Stimulated activated naive B cell treated with anti-CD40 and anti-IgM and Interleukin-4, amounts not matched to agents 10 μg/mL and 1 μg/mL and 100 μg/mL, for 72 hours (primary cell): Measurements from ENCODE around the gene CPM.
A peak's percentile ranks its signal among the peaks of the same experiment; 100 is the strongest.

ENCODE experiments used
- ATAC-seq, 2 donors: fragments of 150-1000 bp; cut with Tn5 transposase; replicated peaks; 2 replicates each; pipeline ENCODE4 v1.10.0; 2021; ENCODE audit warnings: moderate library complexity in 1 of 2
- DNase-seq: peaks from one replicate; pipeline ENCODE4 v3.0.0; 2021
- H3K27ac Mint-ChIP-seq: one replicate; pipeline ENCODE4 v1.8.0; 2022; ENCODE audit warnings: mild to moderate bottlenecking, mixed read lengths
- H3K27me3 Mint-ChIP-seq, 2 donors: one replicate each; pipeline ENCODE4 v1.8.0; 2022; ENCODE audit warnings: mixed read lengths in 2 of 2
- H3K36me3 Mint-ChIP-seq, 2 donors: one replicate each; pipeline ENCODE4 v1.8.0; 2022; ENCODE audit warnings: mixed read lengths in 2 of 2, mild to moderate bottlenecking in 1 of 2
- H3K4me1 Mint-ChIP-seq, 2 donors: one replicate each; pipeline ENCODE4 v1.8.0; 2022; ENCODE audit warnings: mixed read lengths in 2 of 2, mild to moderate bottlenecking in 1 of 2
- H3K4me3 Mint-ChIP-seq, 2 donors: one replicate each; pipeline ENCODE4 v1.8.0; 2022; ENCODE audit warnings: mild to moderate bottlenecking in 2 of 2, mixed read lengths in 2 of 2, moderate library complexity in 1 of 2
- H3K9me3 Mint-ChIP-seq, 2 donors: one replicate each; pipeline ENCODE4 v1.8.0; 2022; ENCODE audit warnings: mixed read lengths in 2 of 2, mild to moderate bottlenecking in 1 of 2

Gene CPM

GRCh38 chr12:68963856-68964745, 31.1 kb upstream of the CPM start:
- Mint-ChIP-seq H3K9me3 (peaks cover 5% of the 10 kb centered on the region in 2 donors), H3K4me1 (peaks cover 22 to 42% of the 10 kb centered on the region in 2 donors), H3K4me3 (no peak overlapping the region), H3K27ac (no peak overlapping the region), H3K27me3 (no peaks in the 10 kb centered on the region), H3K36me3 (peaks cover 2 to 8% of the 10 kb centered on the region in 2 donors)
- ATAC-seq (peak in 1 of 2 donors; percentile 4), DNase-seq (no peak)

DNA sequence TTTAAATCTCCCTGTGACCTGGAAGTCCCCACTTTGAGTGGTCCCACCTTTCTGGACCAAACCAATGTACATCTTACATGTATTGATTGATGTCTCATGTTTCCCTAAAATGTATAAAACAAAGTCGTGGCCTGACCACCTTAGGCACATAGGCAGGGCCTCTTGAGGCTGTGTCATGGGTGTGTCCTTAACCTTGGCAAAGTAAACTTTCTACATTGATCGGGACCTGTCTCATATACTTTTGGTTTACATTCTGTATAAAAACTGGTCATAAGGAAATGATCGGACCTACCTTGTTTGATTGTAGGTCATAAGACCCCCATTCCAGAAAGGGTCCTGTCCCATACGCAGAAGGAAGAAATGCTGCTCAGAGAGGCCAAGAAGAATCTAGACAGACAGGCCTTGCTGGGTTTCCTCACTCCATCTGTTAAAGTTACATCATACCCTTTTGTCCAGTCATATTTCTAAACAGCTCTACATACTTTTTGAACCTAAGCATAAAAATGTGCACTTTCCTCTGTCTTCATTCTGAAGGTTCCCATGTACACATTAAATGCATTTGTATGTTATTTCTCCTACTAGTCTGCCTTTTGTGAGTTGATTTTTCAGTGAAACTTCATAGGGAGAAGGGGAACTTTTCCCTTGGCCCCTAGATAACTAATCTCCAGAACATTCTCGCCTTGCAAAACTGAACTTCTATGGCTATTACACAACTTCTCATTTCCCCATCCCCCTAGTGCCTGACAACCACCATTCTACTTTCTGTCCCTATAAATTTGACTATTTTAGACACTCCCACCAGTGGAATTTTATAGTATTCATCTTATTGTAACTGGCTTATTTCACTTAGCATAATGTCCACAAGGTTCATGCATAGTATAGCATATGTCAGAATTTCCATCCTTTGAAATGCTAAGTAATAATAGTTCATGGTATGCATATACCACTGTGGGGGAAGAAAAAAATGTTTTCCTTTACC, 30.2 kb upstream of the CPM start:
- H3K9me3 Mint-ChIP-seq = peaks cover 5% of the 10 kb centered on the region in 2 donors
- peaks cover 29 to 52% of the 10 kb centered on the region in 2 donors for H3K4me1 Mint-ChIP-seq
- no peaks in the 10 kb centered on the region for H3K27me3 Mint-ChIP-seq
- no peak for DNase-seq
- ATAC-seq = peak; percentile 78 to 83
- H3K27ac Mint-ChIP-seq = no peak overlapping the region
- H3K36me3 Mint-ChIP-seq = peaks cover 2 to 8% of the 10 kb centered on the region in 2 donors
- no peak overlapping the region for H3K4me3 Mint-ChIP-seq

GRCh38 chr12:68959891-68960464, 27.0 kb upstream of the CPM start:
- ATAC-seq = no peak
- H3K9me3 Mint-ChIP-seq = peaks cover 5% of the 10 kb centered on the region in 2 donors
- no peak overlapping the region for H3K4me3 Mint-ChIP-seq
- DNase-seq = no peak
- H3K36me3 Mint-ChIP-seq = peaks cover 2 to 8% of the 10 kb centered on the region in 2 donors
- H3K4me1 Mint-ChIP-seq = peaks cover 29 to 56% of the 10 kb centered on the region in 2 donors
- peak overlapping the region; percentile 27 for H3K27ac Mint-ChIP-seq
- H3K27me3 Mint-ChIP-seq = no peaks in the 10 kb centered on the region

- Mint-ChIP-seq H3K27ac (peak overlapping the region; percentile 27), H3K4me1 (peaks cover 27 to 50% of the 10 kb centered on the region in 2 donors), H3K27me3 (no peaks in the 10 kb centered on the region), H3K36me3 (peaks cover 0 to 8% of the 10 kb centered on the region in 2 donors), H3K9me3 (peaks cover 3 to 5% of the 10 kb centered on the region in 2 donors), H3K4me3 (no peak overlapping the region)
- DNase-seq (peak; percentile 19), ATAC-seq (no peak)
Observed at GRCh38 chr12:68959143-68959858, 26.3 kb upstream of the CPM start.

GRCh38 chr12:68958322-68958721, 25.4 kb upstream of the CPM start:
- Mint-ChIP-seq H3K4me3 (peak overlapping the region; percentile 2 to 20), H3K27me3 (no peaks in the 10 kb centered on the region), H3K27ac (peak overlapping the region; percentile 77), H3K4me1 (peaks cover 21 to 40% of the 10 kb centered on the region in 2 donors), H3K36me3 (peaks cover 0 to 8% of the 10 kb centered on the region in 2 donors), H3K9me3 (peaks cover 3 to 5% of the 10 kb centered on the region in 2 donors)
- ATAC-seq (peak; percentile 97 to 99), DNase-seq (peak; percentile 46)

DNA sequence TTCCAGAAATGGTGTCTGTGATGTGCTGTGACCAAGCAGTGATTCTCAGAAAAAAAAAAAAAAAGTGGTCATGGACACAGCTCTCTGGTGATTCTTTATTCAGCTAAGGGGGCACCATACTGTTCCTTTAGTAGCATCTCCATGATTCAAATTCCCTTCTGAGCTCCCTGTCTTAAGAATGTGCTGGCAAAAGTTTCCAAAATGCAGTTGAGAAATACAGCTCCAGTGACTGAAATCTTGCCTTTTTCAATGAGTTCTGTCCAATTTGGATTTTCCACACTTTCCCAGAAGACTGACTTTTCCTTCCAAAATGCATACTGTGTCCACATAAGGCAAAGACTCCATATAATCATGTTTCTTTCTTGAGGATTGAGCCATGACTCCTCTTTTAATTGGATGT, 24.3 kb upstream of the CPM start:
- Mint-ChIP-seq H3K36me3 (peaks cover 0 to 2% of the 10 kb centered on the region in 2 donors), H3K9me3 (peaks cover 0 to 5% of the 10 kb centered on the region in 2 donors), H3K4me1 (peaks cover 13 to 30% of the 10 kb centered on the region in 2 donors), H3K27me3 (no peaks in the 10 kb centered on the region), H3K27ac (no peak overlapping the region), H3K4me3 (no peak overlapping the region)
- ATAC-seq (no peak), DNase-seq (no peak)

DNA sequence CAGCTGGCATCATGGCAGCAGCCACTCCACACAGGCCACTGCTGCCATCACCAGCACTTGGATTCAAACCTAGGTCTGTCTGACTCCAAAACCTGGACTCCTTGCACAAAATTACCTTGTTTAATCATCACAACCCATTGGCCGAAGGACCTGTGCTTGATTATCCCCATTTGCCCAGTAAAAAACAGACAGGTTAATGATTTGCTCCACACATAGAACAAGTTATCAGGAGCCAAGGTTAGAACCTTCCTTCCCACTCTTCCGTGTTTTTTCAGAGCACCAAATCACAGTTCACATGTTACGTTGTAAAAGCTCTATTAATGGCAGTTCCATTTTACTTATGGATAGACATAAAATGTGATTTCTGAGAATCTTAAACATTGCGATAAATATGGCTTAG, 23.5 kb upstream of the CPM start:
- DNase-seq (no peak), ATAC-seq (no peak)
- H3K9me3 Mint-ChIP-seq = peaks cover 0 to 5% of the 10 kb centered on the region in 2 donors
- no peaks in the 10 kb centered on the region for H3K27me3 Mint-ChIP-seq
- H3K4me3 Mint-ChIP-seq = no peak overlapping the region
- no peaks in the 10 kb centered on the region for H3K36me3 Mint-ChIP-seq
- peaks cover 13 to 27% of the 10 kb centered on the region in 2 donors for H3K4me1 Mint-ChIP-seq
- no peak overlapping the region for H3K27ac Mint-ChIP-seq

DNA sequence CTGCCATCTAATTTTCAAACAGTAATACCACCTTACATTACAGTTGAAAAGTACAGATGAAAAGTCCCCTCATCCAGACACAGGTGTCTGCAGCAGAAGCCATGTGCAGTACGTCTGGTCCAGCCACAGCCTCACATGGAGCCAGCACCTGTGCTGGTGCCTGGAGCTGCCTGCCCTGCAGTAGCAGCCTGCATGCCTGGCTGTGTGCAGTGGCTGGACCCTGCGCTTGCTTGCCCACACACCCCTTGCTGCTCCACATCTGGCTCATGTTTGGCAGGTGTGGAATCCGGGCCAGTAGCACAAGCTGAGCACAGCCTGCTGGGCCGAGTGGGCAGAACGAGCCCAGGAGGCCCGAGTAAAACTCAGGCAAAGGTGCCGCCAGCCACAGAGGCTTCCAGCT, 21.8 kb upstream of the CPM start:
- no peak for DNase-seq
- no peaks in the 10 kb centered on the region for H3K36me3 Mint-ChIP-seq
- peaks cover 0 to 5% of the 10 kb centered on the region in 2 donors for H3K9me3 Mint-ChIP-seq
- no peak overlapping the region for H3K4me3 Mint-ChIP-seq
- H3K27ac Mint-ChIP-seq = no peak overlapping the region
- peaks cover 13 to 21% of the 10 kb centered on the region in 2 donors for H3K4me1 Mint-ChIP-seq
- no peak for ATAC-seq
- no peaks in the 10 kb centered on the region for H3K27me3 Mint-ChIP-seq

GRCh38 chr12:68953536-68953935, 20.6 kb upstream of the CPM start:
- H3K27me3 Mint-ChIP-seq = no peaks in the 10 kb centered on the region
- H3K4me3 Mint-ChIP-seq = no peak overlapping the region
- H3K4me1 Mint-ChIP-seq = peaks cover 4 to 8% of the 10 kb centered on the region in 2 donors
- no peaks in the 10 kb centered on the region for H3K36me3 Mint-ChIP-seq
- ATAC-seq = no peak
- no peak for DNase-seq
- no peaks in the 10 kb centered on the region for H3K9me3 Mint-ChIP-seq
- H3K27ac Mint-ChIP-seq = no peak overlapping the region

GRCh38 chr12:68951652-68952051, 18.7 kb upstream of the CPM start:
- Mint-ChIP-seq H3K4me1 (no peaks in the 10 kb centered on the region), H3K4me3 (no peak overlapping the region), H3K27ac (no peak overlapping the region), H3K9me3 (no peaks in the 10 kb centered on the region), H3K27me3 (no peaks in the 10 kb centered on the region), H3K36me3 (no peaks in the 10 kb centered on the region)
- ATAC-seq (no peak), DNase-seq (no peak)

DNA sequence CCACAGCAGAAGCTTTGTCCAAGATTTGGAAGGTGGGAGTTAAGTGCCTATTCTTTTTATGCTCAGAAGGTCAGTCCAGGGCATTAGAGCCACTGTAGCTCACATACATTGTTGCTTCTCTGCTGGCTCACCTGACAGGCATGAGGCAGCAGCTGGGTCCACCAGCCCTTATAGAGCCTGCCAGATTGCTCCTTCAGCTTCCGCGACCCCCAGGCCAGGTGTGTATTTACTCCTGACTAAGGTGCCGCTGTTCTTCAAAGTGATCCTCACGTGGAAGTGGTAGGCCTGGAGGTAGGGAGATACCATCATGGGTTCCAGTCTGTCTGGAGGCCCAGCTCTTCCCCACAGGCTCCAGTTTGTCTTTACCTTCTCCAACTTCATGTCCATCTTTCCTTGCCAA, 17.5 kb upstream of the CPM start:
- Mint-ChIP-seq H3K27me3 (no peaks in the 10 kb centered on the region), H3K4me3 (no peak overlapping the region), H3K27ac (no peak overlapping the region), H3K36me3 (no peaks in the 10 kb centered on the region), H3K4me1 (no peaks in the 10 kb centered on the region), H3K9me3 (no peaks in the 10 kb centered on the region)
- ATAC-seq (no peak), DNase-seq (no peak)

GRCh38 chr12:68945255-68945654, 12.3 kb upstream of the CPM start:
- Mint-ChIP-seq H3K9me3 (no peaks in the 10 kb centered on the region), H3K4me1 (peaks cover 0 to 9% of the 10 kb centered on the region in 2 donors), H3K27ac (no peak overlapping the region), H3K27me3 (no peaks in the 10 kb centered on the region), H3K36me3 (no peaks in the 10 kb centered on the region), H3K4me3 (no peak overlapping the region)
- ATAC-seq (no peak), DNase-seq (no peak)

GRCh38 chr12:68944296-68945076, 11.5 kb upstream of the CPM start:
- Mint-ChIP-seq H3K9me3 (no peaks in the 10 kb centered on the region), H3K4me1 (peaks cover 0 to 9% of the 10 kb centered on the region in 2 donors), H3K4me3 (no peak overlapping the region), H3K27ac (no peak overlapping the region), H3K36me3 (no peaks in the 10 kb centered on the region), H3K27me3 (no peaks in the 10 kb centered on the region)
- DNase-seq = no peak
- ATAC-seq = no peak
